ENCODE data around the gene RGS16.

DNA sequence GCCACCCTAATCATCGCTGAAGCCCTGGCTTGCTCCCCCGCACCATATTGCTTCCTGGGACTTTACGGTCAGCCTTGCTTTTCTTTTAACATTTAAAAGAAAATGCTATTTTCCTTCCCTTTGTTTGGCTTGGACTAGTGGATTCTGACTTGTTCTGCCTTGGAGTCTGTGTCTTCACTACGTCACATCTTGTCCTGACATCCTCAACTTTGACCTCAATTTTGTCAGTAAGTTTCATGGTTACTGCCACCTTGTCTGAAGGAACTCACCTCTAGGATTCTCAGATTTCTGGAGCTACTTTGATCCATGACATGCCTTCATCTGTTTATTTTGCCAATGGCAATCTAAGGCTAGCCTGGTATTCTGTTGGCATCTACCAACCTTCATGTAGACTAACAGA lies 19.4 kb downstream of the RGS16 start:
- TF ChIP-seq, protein P1, sequence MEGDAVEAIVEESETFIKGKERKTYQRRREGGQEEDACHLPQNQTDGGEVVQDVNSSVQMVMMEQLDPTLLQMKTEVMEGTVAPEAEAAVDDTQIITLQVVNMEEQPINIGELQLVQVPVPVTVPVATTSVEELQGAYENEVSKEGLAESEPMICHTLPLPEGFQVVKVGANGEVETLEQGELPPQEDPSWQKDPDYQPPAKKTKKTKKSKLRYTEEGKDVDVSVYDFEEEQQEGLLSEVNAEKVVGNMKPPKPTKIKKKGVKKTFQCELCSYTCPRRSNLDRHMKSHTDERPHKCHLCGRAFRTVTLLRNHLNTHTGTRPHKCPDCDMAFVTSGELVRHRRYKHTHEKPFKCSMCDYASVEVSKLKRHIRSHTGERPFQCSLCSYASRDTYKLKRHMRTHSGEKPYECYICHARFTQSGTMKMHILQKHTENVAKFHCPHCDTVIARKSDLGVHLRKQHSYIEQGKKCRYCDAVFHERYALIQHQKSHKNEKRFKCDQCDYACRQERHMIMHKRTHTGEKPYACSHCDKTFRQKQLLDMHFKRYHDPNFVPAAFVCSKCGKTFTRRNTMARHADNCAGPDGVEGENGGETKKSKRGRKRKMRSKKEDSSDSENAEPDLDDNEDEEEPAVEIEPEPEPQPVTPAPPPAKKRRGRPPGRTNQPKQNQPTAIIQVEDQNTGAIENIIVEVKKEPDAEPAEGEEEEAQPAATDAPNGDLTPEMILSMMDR (IDR thresholded peaks at IDR 0.05), result no peak
- TF ChIP-seq POLR2AphosphoS5 (IDR thresholded peaks at IDR 0.05) (no peak), POLR2A (IDR thresholded peaks at IDR 0.05) (no peak)
